ENCODE data around the gene METTL9. TPM values are rescaled to one million over a fixed set of nuclear protein-coding genes. Genes with fewer than 3 reads are reported as not detected.

Gene METTL9
- total and polyA plus RNA-seq, 2 of the 13 experiments (the other 11 are each of a cell fraction or from before 2014, with no cell fraction given): 123 to 204 TPM

DNA sequence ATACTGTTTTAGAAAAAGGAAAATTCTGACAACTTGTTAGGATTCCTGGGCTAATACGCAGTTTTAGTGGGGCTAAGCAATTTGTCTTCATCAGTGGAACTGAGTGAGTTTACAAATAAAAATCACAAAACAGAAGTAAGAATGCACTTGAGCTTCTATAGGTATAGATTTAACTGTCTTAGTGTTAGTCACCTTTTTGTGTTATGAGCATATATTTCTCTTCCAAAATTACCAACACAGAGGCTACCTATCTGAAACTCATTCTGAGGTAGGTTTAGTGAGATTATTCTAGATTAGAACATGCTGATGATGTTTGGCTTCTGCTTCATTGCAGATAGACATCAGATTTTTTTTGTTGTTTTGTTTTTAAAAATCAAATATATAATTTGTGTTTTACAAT is 23.2 kb downstream of the METTL9 start:
- no peaks in the 10 kb centered on the region for H4K20me1 ChIP-seq (ENCODE audit: insufficient read depth, low read length)
- peaks cover 15 to 33% of the 10 kb centered on the region in 2 experiments for H3K36me3 ChIP-seq (replicated peaks in 1 of 2; ENCODE audit: control insufficient read depth in 1 of 2, insufficient read depth in 2 of 2, low read length in 2 of 2)
- TF ChIP-seq SSRP1 (CRISPR knock-in tag; IDR thresholded peaks at IDR 0.05) (no peak), FOXA3 (CRISPR knock-in tag; IDR thresholded peaks at IDR 0.05) (no peak), ZNF253 (CRISPR knock-in tag; IDR thresholded peaks at IDR 0.05; ENCODE audit: borderline replicate concordance) (no peak), ZNF350 (CRISPR knock-in tag; IDR thresholded peaks at IDR 0.05; ENCODE audit: borderline replicate concordance, low read depth) (no peak)
- TF ChIP-seq, protein P1, sequence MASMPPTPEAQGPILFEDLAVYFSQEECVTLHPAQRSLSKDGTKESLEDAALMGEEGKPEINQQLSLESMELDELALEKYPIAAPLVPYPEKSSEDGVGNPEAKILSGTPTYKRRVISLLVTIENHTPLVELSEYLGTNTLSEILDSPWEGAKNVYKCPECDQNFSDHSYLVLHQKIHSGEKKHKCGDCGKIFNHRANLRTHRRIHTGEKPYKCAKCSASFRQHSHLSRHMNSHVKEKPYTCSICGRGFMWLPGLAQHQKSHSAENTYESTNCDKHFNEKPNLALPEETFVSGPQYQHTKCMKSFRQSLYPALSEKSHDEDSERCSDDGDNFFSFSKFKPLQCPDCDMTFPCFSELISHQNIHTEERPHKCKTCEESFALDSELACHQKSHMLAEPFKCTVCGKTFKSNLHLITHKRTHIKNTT (CRISPR knock-in tag; IDR thresholded peaks at IDR 0.05): no peak
- intact Hi-C loops (cut with micrococcal nuclease; ENCODE audit: unreplicated experiment) (no loop called here), in situ Hi-C loops (cut with HindIII; ENCODE audit: extremely low pct_ligation_motif_present, low pct_unique_long_range_greater_than_20kb) (no loop called here)
- H3K4me1 ChIP-seq (ENCODE audit: insufficient read depth, low read length): peaks cover 23% of the 10 kb centered on the region
- FAIRE-seq (no peak), DNase-seq (ENCODE audit: low spot score) (no peak), ATAC-seq (no peak)
- ChIA-PET CTCF (ENCODE audit: low intra/inter-chr PET ratio, low total read pairs) (no interaction called here), POLR2A (no interaction called here)
- no peak overlapping the region for H2AFZ ChIP-seq (ENCODE audit: low read length)
- no peaks in the 10 kb centered on the region for H3K9me3 ChIP-seq (ENCODE audit: low read length)
- H3K27ac ChIP-seq (ENCODE audit: extremely low read length, insufficient read depth, low read length): no peak overlapping the region
- no peak overlapping the region for H3K4me2 ChIP-seq (ENCODE audit: low read depth, low read length)
- H3K79me2 ChIP-seq (ENCODE audit: insufficient read depth, low read length): no peaks in the 10 kb centered on the region
- no TSS peak for BruUV-seq (replicated peaks)
- no peaks in the 10 kb centered on the region for H3K27me3 ChIP-seq (ENCODE audit: control insufficient read depth in 1 of 2, insufficient read depth in 2 of 2, low read length in 2 of 2)
- 98% methylated on average over 1 of the region's 1 CpG for WGBS (ENCODE audit: low lambda C conversion rate)
- H3K9ac ChIP-seq (ENCODE audit: insufficient read depth, low read depth, low read length): no peak overlapping the region
- no peak overlapping the region for H3K4me3 ChIP-seq (replicated peaks in 1 of 3; ENCODE audit: insufficient read depth in 1 of 3, low read depth in 2 of 3, low read length in 3 of 3)

DNA sequence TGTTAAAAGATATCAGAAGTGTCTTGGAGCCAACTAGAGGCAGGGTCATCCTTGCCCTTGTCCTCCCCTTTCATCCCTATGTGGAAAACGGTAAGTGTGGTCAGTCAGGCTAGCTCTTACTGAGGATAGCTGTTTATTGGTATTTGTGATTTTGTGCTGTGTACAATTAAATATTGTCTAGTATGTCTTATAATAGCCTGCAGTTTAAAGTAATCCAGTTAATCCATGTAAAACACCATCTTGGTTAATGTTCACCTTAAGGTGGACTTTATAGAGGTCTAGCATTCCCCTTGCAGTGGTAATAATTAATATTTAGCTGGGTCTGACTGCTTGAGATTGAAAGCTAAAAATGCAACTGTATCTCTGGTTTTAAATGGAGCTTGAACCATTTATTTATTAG is 25.6 kb downstream of the METTL9 start:
- ATAC-seq: no peak

More for the DNA sequence above, 25.6 kb downstream of the METTL9 start:
- Histone ChIP-seq H4K20me1 (ENCODE audit: insufficient read depth, low read length) (no peaks in the 10 kb centered on the region), H3K4me1 (ENCODE audit: insufficient read depth, low read length) (peaks cover 37% of the 10 kb centered on the region), H3K27me3 (ENCODE audit: control insufficient read depth in 1 of 2, insufficient read depth in 2 of 2, low read length in 2 of 2) (no peaks in the 10 kb centered on the region), H3K79me2 (ENCODE audit: insufficient read depth, low read length) (no peaks in the 10 kb centered on the region), H3K9me3 (ENCODE audit: low read length) (no peaks in the 10 kb centered on the region), H3K9ac (ENCODE audit: insufficient read depth, low read depth, low read length) (no peak overlapping the region), H2AFZ (ENCODE audit: low read length) (no peak overlapping the region), H3K4me3 (replicated peaks in 1 of 3; ENCODE audit: insufficient read depth in 1 of 3, low read depth in 2 of 3, low read length in 3 of 3) (no peak overlapping the region), H3K4me2 (ENCODE audit: low read depth, low read length) (no peak overlapping the region), H3K36me3 (replicated peaks in 1 of 2; ENCODE audit: control insufficient read depth in 1 of 2, insufficient read depth in 2 of 2, low read length in 2 of 2) (peaks cover 18 to 37% of the 10 kb centered on the region in 2 experiments), H3K27ac (ENCODE audit: extremely low read length, insufficient read depth, low read length) (no peak overlapping the region)
- FAIRE-seq (no peak), DNase-seq (ENCODE audit: low spot score) (no peak)
- intact Hi-C loops (cut with micrococcal nuclease; ENCODE audit: unreplicated experiment) (no loop called here), in situ Hi-C loops (cut with HindIII; ENCODE audit: extremely low pct_ligation_motif_present, low pct_unique_long_range_greater_than_20kb) (no loop called here)
- TF ChIP-seq, protein P2, sequence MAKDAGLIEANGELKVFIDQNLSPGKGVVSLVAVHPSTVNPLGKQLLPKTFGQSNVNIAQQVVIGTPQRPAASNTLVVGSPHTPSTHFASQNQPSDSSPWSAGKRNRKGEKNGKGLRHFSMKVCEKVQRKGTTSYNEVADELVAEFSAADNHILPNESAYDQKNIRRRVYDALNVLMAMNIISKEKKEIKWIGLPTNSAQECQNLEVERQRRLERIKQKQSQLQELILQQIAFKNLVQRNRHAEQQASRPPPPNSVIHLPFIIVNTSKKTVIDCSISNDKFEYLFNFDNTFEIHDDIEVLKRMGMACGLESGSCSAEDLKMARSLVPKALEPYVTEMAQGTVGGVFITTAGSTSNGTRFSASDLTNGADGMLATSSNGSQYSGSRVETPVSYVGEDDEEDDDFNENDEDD (CRISPR knock-in tag; IDR thresholded peaks at IDR 0.05; ENCODE audit: borderline replicate concordance): no peak
- TF ChIP-seq GMEB1 (CRISPR knock-in tag; IDR thresholded peaks at IDR 0.05; ENCODE audit: borderline replicate concordance): 0 out of 2 replicates have a peak, but pooled peaks have one; percentile 24
- POLR2A ChIA-PET: no interaction called here
- CTCF ChIA-PET (ENCODE audit: low intra/inter-chr PET ratio, low total read pairs): no interaction called here
- BruUV-seq (replicated peaks): TSS peak; percentile 25
- WGBS (ENCODE audit: low lambda C conversion rate): 83% methylated on average over 1 of the region's 1 CpG

Measured in HepG2 (cell line).